Sigmoid colon (tissue), 7 donors: ENCODE measurements around the gene VAX1. TPM values are rescaled to one million over a fixed set of nuclear protein-coding genes. Genes with fewer than 3 reads are reported as not detected.

Experiments
- DNase-seq: peaks from one replicate; pipeline ENCODE4 v3.0.0-alpha.2; 2019
- H3K27ac ChIP-seq, 4 donors: fragments of 200-600 bp; sonication (generic); one replicate each; pipeline ENCODE4 v1.5.1; 2016 to 2019; ENCODE audit warnings: mild to moderate bottlenecking in 1 of 4
- H3K27me3 ChIP-seq, 3 donors: fragments of 200-600 bp; sonication (generic); one replicate each; pipeline ENCODE4 v1.5.1; 2019; ENCODE audit warnings: mild to moderate bottlenecking in 1 of 3
- H3K36me3 ChIP-seq, 4 donors: fragments of 200-600 bp; sonication (generic); one replicate each; pipeline ENCODE4 v1.5.1; 2016 to 2019
- H3K4me1 ChIP-seq, 4 donors: fragments of 200-600 bp; sonication (generic); one replicate each; pipeline ENCODE4 v1.5.1; 2017 to 2019
- H3K4me3 ChIP-seq, 4 donors: fragments of 200-600 bp; sonication (generic); one replicate each; pipeline ENCODE4 v1.5.1; 2017 to 2019; ENCODE audit warnings: mild to moderate bottlenecking in 2 of 4, moderate library complexity in 1 of 4
- H3K9me3 ChIP-seq, 4 donors: fragments of 200-600 bp in 3 of 4; sonication (generic) in 3 of 4; one replicate each; pipeline versions ENCODE4 v1.5.1 to v1.6.1; 2013 to 2019
- CTCF ChIP-seq, 4 experiments: fragments of 450-650 bp in 3 of 4; fragments of 200-600 bp in 1 of 4; IDR thresholded peaks; one replicate each; pipeline ENCODE4 v1.5.1; 2016 to 2019; ENCODE audit warnings: antibody characterized with exemption in 4 of 4, mild to moderate bottlenecking in 3 of 4, moderate library complexity in 2 of 4
- EP300 ChIP-seq, 4 donors: sonication (generic); formaldehyde crosslinking; IDR thresholded peaks; one replicate each; pipeline ENCODE4 v1.6.1; 2017; ENCODE audit warnings: antibody characterized with exemption in 4 of 4
- POLR2A ChIP-seq, 2 donors: fragments of 450-650 bp; IDR thresholded peaks; one replicate each; pipeline ENCODE4 v1.6.1; 2016; ENCODE audit warnings: antibody characterized with exemption in 2 of 2, mild to moderate bottlenecking in 2 of 2, moderate library complexity in 2 of 2
- POLR2AphosphoS5 ChIP-seq, 4 donors: sonication (generic); formaldehyde crosslinking; IDR thresholded peaks; one replicate each; pipeline ENCODE4 v1.6.1; 2017; ENCODE audit warnings: antibody characterized with exemption in 4 of 4
- WGBS, 2 donors: extraction: QIAGEN DNeasy Blood & Tissue Kit; methylation state at CpG; one replicate each; pipeline ENCODE4 v1.1.7; 2013; 5-methylcytosine and 5-hydroxymethylcytosine counted together
- intact Hi-C: fragments of 100-400 bp; cut with DNase I; formaldehyde crosslinking; loops from one replicate; pipeline ENCODE4 v1.15.1; 2023
- polyA plus RNA-seq, 3 donors: library from polyadenylated mRNA; stranded (reverse); fragments of 200-250 nt; gene quantifications; one replicate each; pipeline ENCODE4 v1.2.3, GENCODE V29; 2013
- total RNA-seq, 4 donors: library from RNA; depleted of rRNA; stranded (reverse); fragments of >200 nt; gene quantifications; one replicate each; pipeline ENCODE4 v1.1.0, GENCODE V29; 2016
- donor health status: healthy with polysubstance abuse.
- donor health status: Bipolar disorder and iron deficiency.
- donor health status: healthy.

Gene VAX1
- total and polyA plus RNA-seq, 7 donors: not detected

- WGBS, 2 donors: 17 to 19% methylated on average over 6 of the region's 6 CpGs
- H3K27me3 ChIP-seq: peaks cover 38 to 99% (median 79%) of the 10 kb centered on the region in 3 donors
- intact Hi-C loops: no loop called here
Observed at GRCh38 chr10:117170244-117170643, 32.2 kb upstream of the VAX1 start.

DNA sequence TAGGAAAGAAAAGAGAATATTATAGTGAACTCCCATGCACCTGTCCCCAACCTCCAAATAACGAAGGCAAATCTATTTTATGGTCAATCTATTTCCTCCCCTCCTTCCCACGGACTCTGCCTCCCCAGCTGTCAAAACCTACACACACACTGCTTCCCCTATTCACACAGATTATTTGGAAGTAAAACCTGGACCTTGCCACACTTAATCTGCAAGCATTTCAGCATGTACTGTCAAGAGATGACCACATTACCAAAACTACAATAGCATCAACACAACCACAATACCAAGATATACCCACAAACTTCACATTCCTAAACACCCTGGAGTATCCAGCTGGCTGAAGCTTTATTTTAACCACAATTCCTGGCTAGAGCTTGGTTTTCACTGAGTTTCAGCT, 31.4 kb upstream of the VAX1 start:
- no peak overlapping the region for H3K4me3 ChIP-seq
- intact Hi-C loops: loop anchor here (5.0 kb wide), 1 partner anchor 487 kb away; no protein-coding TSS in a partner anchor
- 6 to 13% methylated on average over 2 of the region's 2 CpGs for WGBS, 2 donors
- peaks cover 0 to 39% (median 27%) of the 10 kb centered on the region in 4 donors for H3K4me1 ChIP-seq
- H3K27ac ChIP-seq: no peak overlapping the region
- TF ChIP-seq POLR2AphosphoS5 (IDR thresholded peaks at IDR 0.05) (no peak), POLR2A (IDR thresholded peaks at IDR 0.05) (no peak), CTCF (IDR thresholded peaks at IDR 0.05) (no peak), EP300 (IDR thresholded peaks at IDR 0.05) (no peak)
- DNase-seq: no peak
- H3K9me3 ChIP-seq: no peaks in the 10 kb centered on the region
- H3K36me3 ChIP-seq: no peaks in the 10 kb centered on the region
- peaks cover 44 to 100% (median 83%) of the 10 kb centered on the region in 3 donors for H3K27me3 ChIP-seq

More at GRCh38 chr10:117170244-117170643, 32.2 kb upstream of the VAX1 start:
- Histone ChIP-seq H3K9me3 (no peaks in the 10 kb centered on the region), H3K4me3 (no peak overlapping the region), H3K4me1 (peaks cover 0 to 36% (median 27%) of the 10 kb centered on the region in 4 donors), H3K36me3 (no peaks in the 10 kb centered on the region), H3K27ac (no peak overlapping the region)
- TF ChIP-seq POLR2AphosphoS5 (IDR thresholded peaks at IDR 0.05) (no peak), EP300 (IDR thresholded peaks at IDR 0.05) (no peak), POLR2A (IDR thresholded peaks at IDR 0.05) (no peak), CTCF (IDR thresholded peaks at IDR 0.05) (no peak)
- DNase-seq: no peak

- 5 to 10% methylated on average over 25 of the region's 25 CpGs for WGBS, 2 donors
- no peaks in the 10 kb centered on the region for H3K36me3 ChIP-seq
- no peaks in the 10 kb centered on the region for H3K9me3 ChIP-seq
- intact Hi-C loops: loop anchor here (5.0 kb wide), 1 partner anchor 486 kb away; no protein-coding TSS in a partner anchor
- H3K27me3 ChIP-seq: peaks cover 51 to 100% (median 82%) of the 10 kb centered on the region in 3 donors
- DNase-seq: no peak
- no peak overlapping the region for H3K27ac ChIP-seq
- peaks cover 0 to 41% (median 28%) of the 10 kb centered on the region in 4 donors for H3K4me1 ChIP-seq
- no peak overlapping the region for H3K4me3 ChIP-seq
- no peak for TF ChIP-seq POLR2AphosphoS5 (IDR thresholded peaks at IDR 0.05)
Observed at GRCh38 chr10:117168729-117169128, 30.7 kb upstream of the VAX1 start.

- intact Hi-C loops: loop anchor here (5.0 kb wide), 1 partner anchor 486 kb away; no protein-coding TSS in a partner anchor
- H3K4me3 ChIP-seq: peak overlapping the region in 2 of 4 donors; percentile 14 to 28
- no peaks in the 10 kb centered on the region for H3K36me3 ChIP-seq
- H3K27me3 ChIP-seq: peaks cover 58 to 100% (median 82%) of the 10 kb centered on the region in 3 donors
- peaks cover 0 to 48% (median 34%) of the 10 kb centered on the region in 4 donors for H3K4me1 ChIP-seq
- DNase-seq: peak; percentile 69
- TF ChIP-seq POLR2AphosphoS5 (IDR thresholded peaks at IDR 0.05) (no peak), CTCF (IDR thresholded peaks at IDR 0.05) (peak; percentile 46 to 91 (median 63))
- H3K9me3 ChIP-seq: no peaks in the 10 kb centered on the region
- H3K27ac ChIP-seq: no peak overlapping the region
- WGBS, 2 donors: 3 to 4% methylated on average over 75 of the region's 75 CpGs
Observed at GRCh38 chr10:117167789-117168674, 30.0 kb upstream of the VAX1 start.

GRCh38 chr10:117167346-117167788, 29.3 kb upstream of the VAX1 start:
- Histone ChIP-seq H3K36me3 (no peaks in the 10 kb centered on the region), H3K27me3 (peaks cover 65 to 100% (median 85%) of the 10 kb centered on the region in 3 donors), H3K4me3 (peak overlapping the region in 1 of 4 donors; percentile 28), H3K9me3 (no peaks in the 10 kb centered on the region), H3K27ac (no peak overlapping the region), H3K4me1 (peaks cover 0 to 54% (median 41%) of the 10 kb centered on the region in 4 donors)
- no peak for DNase-seq
- TF ChIP-seq POLR2A (IDR thresholded peaks at IDR 0.05): no peak
- no peak for TF ChIP-seq POLR2AphosphoS5 (IDR thresholded peaks at IDR 0.05)
- TF ChIP-seq EP300 (IDR thresholded peaks at IDR 0.05): no peak
- TF ChIP-seq CTCF (IDR thresholded peaks at IDR 0.05): no peak
- WGBS, 2 donors: 11 to 13% methylated on average over 21 of the region's 21 CpGs
- intact Hi-C loops: loop anchor here (5.0 kb wide), 1 partner anchor 485 kb away; no protein-coding TSS in a partner anchor
